ENCODE data around the gene KIAA1217. TPM values are rescaled to one million over a fixed set of nuclear protein-coding genes. Genes with fewer than 3 reads are reported as not detected.

Gene KIAA1217
- total and polyA plus RNA-seq, 9 of the 15 experiments (the other 6 are each of a cell fraction or from before 2014, with no cell fraction given) = 0.04 TPM; not detected in 8

DNA sequence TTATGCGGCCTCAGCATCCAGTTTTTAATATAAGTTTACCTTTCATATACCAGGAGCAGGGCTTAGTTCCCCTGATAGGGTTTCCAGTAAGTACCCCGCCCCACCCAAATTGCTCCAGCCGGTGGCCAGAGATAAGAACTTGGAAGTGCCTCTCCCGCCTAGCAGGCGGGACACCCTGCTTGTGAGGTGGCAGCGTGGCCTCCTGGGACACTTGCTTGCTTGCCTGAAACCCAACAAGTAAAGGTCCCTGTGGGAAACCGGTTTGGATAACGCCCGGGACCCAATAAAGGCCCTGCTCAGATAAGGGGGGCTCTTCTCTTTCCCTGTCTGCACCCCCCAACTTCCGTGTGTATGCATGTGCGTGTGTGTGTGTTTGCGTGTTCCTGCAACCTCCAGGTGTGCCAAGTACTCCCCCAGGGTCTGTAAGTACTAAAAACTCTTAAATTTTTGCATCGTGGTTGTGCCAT is 360.4 kb downstream of the KIAA1217 start (continued):
- TF ChIP-seq BCLAF1 (IDR thresholded peaks at IDR 0.05; ENCODE audit: borderline replicate concordance in 1 of 2, control insufficient read depth in 1 of 2, low read depth in 2 of 2, low read length in 1 of 2) = no peak
- no peak for TF ChIP-seq ZNF282 (CRISPR knock-in tag; IDR thresholded peaks at IDR 0.05)
- TF ChIP-seq, protein P1, sequence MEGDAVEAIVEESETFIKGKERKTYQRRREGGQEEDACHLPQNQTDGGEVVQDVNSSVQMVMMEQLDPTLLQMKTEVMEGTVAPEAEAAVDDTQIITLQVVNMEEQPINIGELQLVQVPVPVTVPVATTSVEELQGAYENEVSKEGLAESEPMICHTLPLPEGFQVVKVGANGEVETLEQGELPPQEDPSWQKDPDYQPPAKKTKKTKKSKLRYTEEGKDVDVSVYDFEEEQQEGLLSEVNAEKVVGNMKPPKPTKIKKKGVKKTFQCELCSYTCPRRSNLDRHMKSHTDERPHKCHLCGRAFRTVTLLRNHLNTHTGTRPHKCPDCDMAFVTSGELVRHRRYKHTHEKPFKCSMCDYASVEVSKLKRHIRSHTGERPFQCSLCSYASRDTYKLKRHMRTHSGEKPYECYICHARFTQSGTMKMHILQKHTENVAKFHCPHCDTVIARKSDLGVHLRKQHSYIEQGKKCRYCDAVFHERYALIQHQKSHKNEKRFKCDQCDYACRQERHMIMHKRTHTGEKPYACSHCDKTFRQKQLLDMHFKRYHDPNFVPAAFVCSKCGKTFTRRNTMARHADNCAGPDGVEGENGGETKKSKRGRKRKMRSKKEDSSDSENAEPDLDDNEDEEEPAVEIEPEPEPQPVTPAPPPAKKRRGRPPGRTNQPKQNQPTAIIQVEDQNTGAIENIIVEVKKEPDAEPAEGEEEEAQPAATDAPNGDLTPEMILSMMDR (IDR thresholded peaks at IDR 0.05 in 2 of 3, conservative IDR thresholded peaks at IDR 0.05 in 1 of 3; ENCODE audit: insufficient read depth in 2 of 3, low read depth in 1 of 3, low read length in 3 of 3) = no peak
- TF ChIP-seq ZNF764 (CRISPR knock-in tag; IDR thresholded peaks at IDR 0.05; ENCODE audit: low read depth) = no peak
- TF ChIP-seq ZNF280B (CRISPR knock-in tag; IDR thresholded peaks at IDR 0.05) = no peak
- TF ChIP-seq, protein P2, sequence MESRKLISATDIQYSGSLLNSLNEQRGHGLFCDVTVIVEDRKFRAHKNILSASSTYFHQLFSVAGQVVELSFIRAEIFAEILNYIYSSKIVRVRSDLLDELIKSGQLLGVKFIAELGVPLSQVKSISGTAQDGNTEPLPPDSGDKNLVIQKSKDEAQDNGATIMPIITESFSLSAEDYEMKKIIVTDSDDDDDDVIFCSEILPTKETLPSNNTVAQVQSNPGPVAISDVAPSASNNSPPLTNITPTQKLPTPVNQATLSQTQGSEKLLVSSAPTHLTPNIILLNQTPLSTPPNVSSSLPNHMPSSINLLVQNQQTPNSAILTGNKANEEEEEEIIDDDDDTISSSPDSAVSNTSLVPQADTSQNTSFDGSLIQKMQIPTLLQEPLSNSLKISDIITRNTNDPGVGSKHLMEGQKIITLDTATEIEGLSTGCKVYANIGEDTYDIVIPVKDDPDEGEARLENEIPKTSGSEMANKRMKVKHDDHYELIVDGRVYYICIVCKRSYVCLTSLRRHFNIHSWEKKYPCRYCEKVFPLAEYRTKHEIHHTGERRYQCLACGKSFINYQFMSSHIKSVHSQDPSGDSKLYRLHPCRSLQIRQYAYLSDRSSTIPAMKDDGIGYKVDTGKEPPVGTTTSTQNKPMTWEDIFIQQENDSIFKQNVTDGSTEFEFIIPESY (CRISPR knock-in tag; IDR thresholded peaks at IDR 0.05) = no peak
- TF ChIP-seq, protein P3, sequence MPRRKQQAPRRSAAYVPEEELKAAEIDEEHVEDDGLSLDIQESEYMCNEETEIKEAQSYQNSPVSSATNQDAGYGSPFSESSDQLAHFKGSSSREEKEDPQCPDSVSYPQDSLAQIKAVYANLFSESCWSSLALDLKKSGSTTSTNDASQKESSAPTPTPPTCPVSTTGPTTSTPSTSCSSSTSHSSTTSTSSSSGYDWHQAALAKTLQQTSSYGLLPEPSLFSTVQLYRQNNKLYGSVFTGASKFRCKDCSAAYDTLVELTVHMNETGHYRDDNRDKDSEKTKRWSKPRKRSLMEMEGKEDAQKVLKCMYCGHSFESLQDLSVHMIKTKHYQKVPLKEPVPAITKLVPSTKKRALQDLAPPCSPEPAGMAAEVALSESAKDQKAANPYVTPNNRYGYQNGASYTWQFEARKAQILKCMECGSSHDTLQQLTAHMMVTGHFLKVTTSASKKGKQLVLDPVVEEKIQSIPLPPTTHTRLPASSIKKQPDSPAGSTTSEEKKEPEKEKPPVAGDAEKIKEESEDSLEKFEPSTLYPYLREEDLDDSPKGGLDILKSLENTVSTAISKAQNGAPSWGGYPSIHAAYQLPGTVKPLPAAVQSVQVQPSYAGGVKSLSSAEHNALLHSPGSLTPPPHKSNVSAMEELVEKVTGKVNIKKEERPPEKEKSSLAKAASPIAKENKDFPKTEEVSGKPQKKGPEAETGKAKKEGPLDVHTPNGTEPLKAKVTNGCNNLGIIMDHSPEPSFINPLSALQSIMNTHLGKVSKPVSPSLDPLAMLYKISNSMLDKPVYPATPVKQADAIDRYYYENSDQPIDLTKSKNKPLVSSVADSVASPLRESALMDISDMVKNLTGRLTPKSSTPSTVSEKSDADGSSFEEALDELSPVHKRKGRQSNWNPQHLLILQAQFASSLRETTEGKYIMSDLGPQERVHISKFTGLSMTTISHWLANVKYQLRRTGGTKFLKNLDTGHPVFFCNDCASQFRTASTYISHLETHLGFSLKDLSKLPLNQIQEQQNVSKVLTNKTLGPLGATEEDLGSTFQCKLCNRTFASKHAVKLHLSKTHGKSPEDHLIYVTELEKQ (CRISPR knock-in tag; IDR thresholded peaks at IDR 0.05) = 0 out of 2 replicates have a peak, but pooled peaks have one; percentile 38
- TF ChIP-seq RCOR1 (IDR thresholded peaks at IDR 0.05; ENCODE audit: borderline replicate concordance in 1 of 2, low read depth in 2 of 2, low read length in 2 of 2) = peak in 1 of 2 experiments; percentile 82; a peak in 2 of 4 replicates
- no peak for TF ChIP-seq HINFP (tag; conservative IDR thresholded peaks at IDR 0.05; ENCODE audit: low read depth)
- TF ChIP-seq CREBBP (IDR thresholded peaks at IDR 0.05; ENCODE audit: low read depth, low read length) = no peak
- TF ChIP-seq ZNF830 (CRISPR knock-in tag; IDR thresholded peaks at IDR 0.05) = no peak
- TF ChIP-seq HNRNPH1 (optimal IDR thresholded peaks at IDR 0.05; ENCODE audit: low read depth, low read length) = no peak
